Activated CD4-positive, alpha-beta T cell treated with anti-CD3 and anti-CD28 coated beads, Interleukin-2, amount 10 ng/mL, durations not matched to agents 7 days and 5 days (primary cell): ENCODE data around the gene PGGHG. TPM values are rescaled to one million over a fixed set of nuclear protein-coding genes. Genes with fewer than 3 reads are reported as not detected.
"Not testable (repeated sequence)": the region's sequence is repeated elsewhere in the genome, so short reads cannot be mapped to it uniquely, and the experiment has no call there.

ENCODE experiments used
- CTCF ChIA-PET: fragments of 350-600 bp; sonication (Branson Sonifier 250); formaldehyde crosslinking; loops from one replicate; lab custom pipeline; 2021; ENCODE audit warnings: antibody characterized with exemption; lab: Charles Lee
- POLR2A ChIA-PET: fragments of 350-600 bp; sonication (Branson Sonifier 250); formaldehyde crosslinking; loops from one replicate; lab custom pipeline; 2021; ENCODE audit warnings: antibody characterized with exemption; lab: Charles Lee
- DNase-seq: peaks from one replicate; pipeline ENCODE4 v3.0.0-alpha.2; 2020
- H3K27ac Mint-ChIP-seq: one replicate; pipeline ENCODE4 v1.8.0; 2021; ENCODE audit warnings: mild to moderate bottlenecking, moderate library complexity, mixed read lengths
- H3K27me3 Mint-ChIP-seq: one replicate; pipeline ENCODE4 v1.8.0; 2021; ENCODE audit warnings: mixed read lengths
- H3K36me3 Mint-ChIP-seq: one replicate; pipeline ENCODE4 v1.8.0; 2021; ENCODE audit warnings: low read depth, mixed read lengths
- H3K4me1 Mint-ChIP-seq: one replicate; pipeline ENCODE4 v1.8.0; 2021; ENCODE audit warnings: mixed read lengths
- H3K4me3 Mint-ChIP-seq: one replicate; pipeline ENCODE4 v1.8.0; 2021; ENCODE audit warnings: mild to moderate bottlenecking, moderate library complexity, mixed read lengths
- H3K9me3 Mint-ChIP-seq: one replicate; pipeline ENCODE4 v1.8.0; 2021; ENCODE audit warnings: mixed read lengths
- total RNA-seq, 2 experiments: library from RNA; stranded (reverse); gene quantifications; one replicate each; pipeline ENCODE4 v1.2.3, GENCODE V29; 2021

PGGHG gene
- total RNA-seq, 2 experiments from 2014 or later = 325 to 377 TPM

DNA sequence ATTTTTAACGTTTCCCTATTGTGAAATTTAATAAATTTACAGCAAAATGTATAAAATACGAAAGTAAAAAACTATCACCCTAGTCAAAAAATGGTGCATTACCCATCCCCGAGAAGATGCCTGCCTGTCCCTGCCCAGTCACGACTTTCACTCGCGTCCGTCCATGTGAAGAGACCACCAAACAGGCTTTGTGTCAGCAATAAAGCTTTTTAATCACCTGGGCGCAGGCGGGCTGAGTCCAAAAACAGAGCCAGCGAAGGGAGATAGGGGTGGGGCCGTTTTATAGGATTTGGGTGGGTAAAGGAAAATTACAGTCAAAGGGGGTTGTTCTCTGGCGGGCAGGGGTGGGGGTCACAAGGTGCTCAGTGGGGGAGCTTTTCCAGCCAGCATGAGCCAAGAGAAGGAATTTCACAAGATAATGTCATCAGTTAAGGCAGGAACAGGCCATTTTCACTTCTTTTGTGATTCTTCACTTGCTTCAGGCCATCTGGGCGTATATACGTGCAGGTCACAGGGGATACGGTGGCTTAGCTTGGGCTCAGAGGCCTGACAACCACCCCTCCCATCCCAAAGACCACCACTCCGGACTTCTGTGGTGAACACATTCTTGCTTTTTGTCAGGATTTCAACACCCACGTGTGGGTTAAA, 44.8 kb downstream of the PGGHG start:
- Mint-ChIP-seq H3K36me3 (peaks cover 15% of the 10 kb centered on the region), H3K4me1 (peaks cover 65% of the 10 kb centered on the region)
- H3K4me3 Mint-ChIP-seq, POLR2A ChIA-PET, H3K9me3 Mint-ChIP-seq, DNase-seq, H3K27me3 Mint-ChIP-seq, H3K27ac Mint-ChIP-seq: not testable (repeated sequence)
- CTCF ChIA-PET = interaction anchor here (0.9 to 1.0 kb wide), 2 partner anchors 15 to 185 kb away, joined by 3 to 4 read pairs; no protein-coding TSS in a partner anchor

DNA sequence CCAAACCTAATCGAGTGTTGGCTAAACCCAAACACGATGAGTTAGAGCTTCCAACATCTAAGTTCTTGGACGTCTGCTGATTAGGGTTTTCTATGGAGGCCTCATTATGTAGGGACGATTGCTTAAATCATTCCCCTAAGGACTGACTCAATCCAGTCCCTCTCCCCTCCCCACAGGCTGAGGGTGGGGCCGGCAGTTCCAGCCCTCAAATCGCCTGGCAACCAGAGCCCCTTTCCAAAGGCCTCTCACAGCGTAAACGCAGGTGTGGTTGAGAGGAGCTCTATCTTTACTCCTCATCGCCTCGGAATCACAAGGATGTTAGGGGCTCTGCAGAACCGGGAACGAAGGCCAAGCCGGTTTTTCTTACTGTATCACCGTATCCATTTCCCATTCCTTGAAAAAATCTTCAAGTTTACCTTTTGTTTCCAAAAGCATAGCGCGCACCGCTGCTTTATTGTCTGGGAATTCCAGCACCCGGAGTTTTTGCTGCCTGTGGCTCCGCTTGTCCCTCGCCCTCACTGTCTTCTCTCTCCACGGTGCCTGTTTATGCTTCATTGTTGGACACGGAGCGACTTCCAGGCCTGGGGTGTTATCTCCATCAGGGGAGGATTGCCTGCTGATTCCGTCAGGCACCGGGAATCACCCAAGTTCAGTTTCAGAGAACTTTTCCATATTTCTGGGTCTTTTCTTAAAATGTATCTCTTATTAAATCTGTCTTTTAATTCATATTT, 45.5 kb downstream of the PGGHG start:
- Mint-ChIP-seq H3K4me3 (no peak overlapping the region), H3K4me1 (peaks cover 59% of the 10 kb centered on the region)
- POLR2A ChIA-PET = no interaction called here

DNA sequence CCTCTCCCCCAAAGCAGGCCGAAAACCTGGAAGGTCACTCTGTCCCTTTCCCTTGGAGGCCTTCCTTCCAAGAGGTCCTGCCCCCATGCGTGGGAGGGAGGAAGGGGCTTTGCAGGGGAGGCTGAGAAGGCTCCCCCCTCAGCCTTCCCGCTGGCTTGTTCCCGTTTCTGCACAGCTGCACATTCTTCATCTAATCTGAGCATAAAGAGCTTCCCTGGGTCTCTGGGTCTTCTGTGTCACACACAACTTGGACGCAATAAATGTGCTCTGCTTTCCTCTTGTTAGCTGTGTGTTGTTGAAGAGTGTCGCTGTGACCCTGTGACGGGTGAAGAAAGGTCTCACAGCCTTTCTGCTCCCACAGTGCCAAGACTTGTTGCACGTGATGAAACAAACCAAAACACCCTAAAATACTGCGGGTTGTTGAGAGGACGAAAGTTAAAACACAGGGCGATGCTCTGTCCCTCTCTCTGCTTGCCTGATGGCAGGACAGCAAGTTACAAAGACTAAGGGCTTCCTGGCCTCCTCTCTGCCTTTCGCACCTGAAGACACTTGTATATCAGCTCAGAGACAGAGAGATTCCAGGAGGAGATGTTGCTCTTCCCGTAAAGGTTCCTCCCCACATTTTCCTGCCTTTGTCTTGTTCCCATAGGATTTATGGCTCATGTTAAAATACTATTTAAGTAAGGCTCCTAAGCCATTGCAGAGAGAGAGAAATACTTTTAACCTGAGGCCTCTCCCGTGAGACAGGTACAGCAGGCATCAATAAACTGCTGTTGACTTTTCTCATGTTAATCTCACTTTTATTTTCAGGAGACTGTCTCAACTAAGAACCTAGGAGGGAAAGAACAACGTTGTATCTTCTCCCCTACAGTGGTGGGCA, 47.1 kb downstream of the PGGHG start:
- Mint-ChIP-seq H3K27me3 (peaks cover 8% of the 10 kb centered on the region), H3K9me3 (peaks cover 4% of the 10 kb centered on the region), H3K27ac (peak overlapping the region; percentile 47), H3K4me1 (peaks cover 48% of the 10 kb centered on the region), H3K36me3 (peaks cover 15% of the 10 kb centered on the region), H3K4me3 (no peak overlapping the region)
- no peak for DNase-seq
- CTCF ChIA-PET = no interaction called here
- POLR2A ChIA-PET = no interaction called here

More for the DNA sequence above, 45.5 kb downstream of the PGGHG start:
- DNase-seq = no peak
- Mint-ChIP-seq H3K9me3 (peaks cover 4% of the 10 kb centered on the region), H3K36me3 (peaks cover 11% of the 10 kb centered on the region), H3K27me3 (no peaks in the 10 kb centered on the region), H3K27ac (no peak overlapping the region)
- CTCF ChIA-PET = interaction anchor here (0.9 to 1.0 kb wide), 2 partner anchors 15 to 185 kb away, joined by 3 to 4 read pairs; no protein-coding TSS in a partner anchor

DNA sequence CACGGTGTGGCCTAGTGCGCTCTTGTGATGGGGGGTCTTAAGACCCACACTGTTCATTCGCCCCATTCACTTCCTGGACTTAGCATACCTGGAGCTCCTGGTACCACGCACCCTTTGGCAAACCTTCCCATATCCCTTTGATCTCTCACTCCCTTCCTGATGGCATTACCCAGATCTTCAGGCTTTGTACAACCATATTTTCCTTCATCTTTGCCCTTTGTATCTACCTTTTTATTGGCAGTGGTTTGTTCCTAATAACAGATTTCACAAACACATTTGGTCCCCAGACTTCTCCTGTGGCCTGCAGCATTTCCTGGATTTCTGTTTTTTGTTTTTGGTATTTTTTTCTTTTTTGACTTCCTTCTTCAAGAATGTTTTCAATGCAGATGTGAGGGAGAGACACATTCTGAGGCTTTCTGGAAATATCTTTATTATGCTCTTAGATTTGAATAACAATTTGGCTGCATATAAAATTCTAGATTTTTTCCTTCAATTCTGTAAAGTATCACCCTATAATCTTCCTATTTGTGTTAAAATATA, 47.8 kb downstream of the PGGHG start:
- no peak for DNase-seq
- Mint-ChIP-seq H3K4me1 (peaks cover 48% of the 10 kb centered on the region), H3K27me3 (peaks cover 13% of the 10 kb centered on the region), H3K27ac (peak overlapping the region; percentile 47), H3K36me3 (peaks cover 12% of the 10 kb centered on the region), H3K4me3 (no peak overlapping the region), H3K9me3 (peaks cover 7% of the 10 kb centered on the region)
- CTCF ChIA-PET = interaction anchor here (0.7 to 1.3 kb wide), 2 partner anchors 18 to 22 kb away, joined by 3 read pairs; no protein-coding TSS in a partner anchor
- POLR2A ChIA-PET = no interaction called here

DNA sequence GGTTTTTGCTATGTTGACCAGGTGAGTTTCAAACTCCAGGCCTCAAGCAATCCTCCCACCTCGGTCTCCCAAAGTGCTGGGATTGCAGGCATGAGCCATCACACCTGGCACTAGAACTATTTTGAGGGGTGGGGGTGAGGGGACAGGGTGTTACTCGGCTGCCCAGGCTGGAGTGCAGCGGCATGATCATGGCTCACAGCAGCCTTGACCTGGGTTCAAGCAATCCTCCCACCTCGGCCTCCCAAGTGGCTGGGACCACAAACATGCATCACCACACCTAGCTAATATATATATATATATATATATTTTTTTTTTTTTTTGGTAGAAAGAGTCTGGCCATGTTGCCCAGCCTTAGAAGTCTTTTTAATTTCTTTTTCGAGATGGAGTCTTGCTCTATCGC, 48.8 kb downstream of the PGGHG start:
- DNase-seq = no peak
- Mint-ChIP-seq H3K4me1 (peaks cover 46% of the 10 kb centered on the region), H3K9me3 (peaks cover 7% of the 10 kb centered on the region), H3K27me3 (peaks cover 13% of the 10 kb centered on the region), H3K36me3 (peaks cover 10% of the 10 kb centered on the region), H3K4me3 (no peak overlapping the region), H3K27ac (no peak overlapping the region)
- CTCF ChIA-PET = interaction anchor here (1.3 to 1.6 kb wide), 2 partner anchors 8 to 17 kb away, joined by 3 to 7 read pairs; no protein-coding TSS in a partner anchor
- POLR2A ChIA-PET = no interaction called here

DNA sequence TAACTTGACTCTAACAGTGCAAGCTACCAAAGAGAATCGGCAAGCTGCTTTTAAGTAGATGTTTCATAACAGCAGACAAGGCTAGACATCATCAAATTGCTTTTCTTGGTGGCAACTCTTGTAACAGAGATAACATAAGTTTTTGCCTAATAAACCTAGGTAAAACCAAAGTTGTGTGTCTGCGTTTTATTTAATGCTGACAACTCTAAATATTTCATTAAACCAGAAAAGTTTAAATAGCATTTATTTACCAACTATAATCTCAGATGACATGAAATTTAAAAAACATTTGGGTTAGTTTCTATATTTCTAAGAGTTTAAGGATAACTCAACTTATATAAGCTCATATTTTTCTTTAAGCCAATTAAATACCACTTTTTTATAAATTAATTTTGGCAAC, 51.0 kb downstream of the PGGHG start:
- H3K4me1 Mint-ChIP-seq = peaks cover 35% of the 10 kb centered on the region
- peaks cover 2% of the 10 kb centered on the region for H3K9me3 Mint-ChIP-seq
- DNase-seq = no peak
- no peak overlapping the region for H3K27ac Mint-ChIP-seq
- ChIA-PET POLR2A (no interaction called here), CTCF (interaction anchor here (0.6 to 2.1 kb wide), 7 partner anchors 10 to 133 kb away, joined by 3 to 12 read pairs (median 6); partner anchors contain the start of gene IFITM5)
- H3K4me3 Mint-ChIP-seq = no peak overlapping the region
- H3K27me3 Mint-ChIP-seq = peaks cover 13% of the 10 kb centered on the region
- peaks cover 5% of the 10 kb centered on the region for H3K36me3 Mint-ChIP-seq

DNA sequence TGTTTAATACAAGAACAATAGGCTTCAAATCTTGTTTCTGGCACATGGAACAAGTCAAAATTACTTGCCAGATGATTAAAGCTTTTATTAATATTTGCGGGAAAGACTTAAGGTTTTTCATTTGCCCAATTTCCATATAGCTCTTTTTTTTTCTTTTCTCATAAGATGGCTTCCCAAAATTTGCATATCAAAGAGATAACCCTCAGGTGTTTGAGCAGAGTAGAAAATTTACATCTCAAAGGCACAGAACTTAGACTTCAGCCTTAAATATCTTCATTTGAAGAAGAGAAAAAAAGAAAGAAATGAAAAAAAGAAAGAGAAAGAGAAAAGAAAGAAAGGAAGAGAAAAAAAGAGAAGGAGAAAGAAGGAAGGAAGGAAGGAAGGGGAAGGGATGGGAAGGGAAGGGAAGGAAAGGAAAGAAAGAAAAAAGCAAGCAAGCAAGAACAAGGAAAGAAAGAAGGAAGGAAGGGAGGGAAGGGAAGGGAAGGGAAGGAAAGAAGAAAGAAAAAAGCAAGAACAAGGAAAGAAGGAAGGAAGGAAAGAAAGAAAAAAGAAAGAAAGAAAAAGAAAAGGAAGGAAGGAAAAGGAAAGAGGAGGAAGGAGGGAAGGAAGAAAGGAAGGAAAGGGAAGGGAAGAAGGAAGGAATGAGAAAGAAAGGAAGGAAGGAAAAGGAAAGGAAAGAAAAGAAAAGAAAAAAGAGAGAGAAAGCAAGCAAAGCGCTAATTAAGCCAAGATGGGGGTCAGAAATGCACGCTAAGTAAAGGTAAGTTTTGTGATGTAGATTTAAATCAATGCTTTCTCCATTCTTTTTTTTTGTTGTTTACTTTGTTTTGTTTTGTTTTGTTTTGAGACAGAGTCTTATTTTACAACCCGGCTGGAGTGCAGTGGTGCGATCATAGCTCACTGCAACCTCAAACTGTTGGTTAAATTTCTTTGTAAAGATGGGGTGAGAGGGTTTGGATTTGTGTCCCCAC, 51.9 kb downstream of the PGGHG start:
- CTCF ChIA-PET = interaction anchor here (1.1 to 2.1 kb wide), 5 partner anchors 11 to 42 kb away, joined by 3 to 12 read pairs (median 6); partner anchors contain the start of gene IFITM5
- POLR2A ChIA-PET = no interaction called here
- no peak overlapping the region for H3K27ac Mint-ChIP-seq

DNA sequence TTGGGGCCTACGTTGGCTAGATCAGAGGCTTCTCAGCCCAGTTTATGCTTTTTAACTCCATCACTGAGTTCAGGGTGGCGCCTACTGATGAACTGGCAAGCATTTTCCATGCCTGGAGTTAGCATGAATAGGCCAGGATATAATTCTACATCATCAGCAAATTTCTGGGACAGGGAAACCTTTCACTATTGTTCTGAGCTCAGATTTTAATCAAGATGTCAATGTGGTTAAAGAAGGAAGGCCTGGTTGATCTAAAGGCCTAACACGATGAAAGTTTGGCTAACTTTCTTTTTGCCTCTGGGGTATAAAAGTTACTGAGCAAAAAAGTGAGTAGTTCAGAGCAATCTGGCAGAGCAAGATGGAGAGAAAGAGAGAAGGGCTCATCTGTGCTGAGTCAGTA, 53.4 kb downstream of the PGGHG start:
- Mint-ChIP-seq H3K9me3 (peaks cover 2% of the 10 kb centered on the region), H3K36me3 (peaks cover 5% of the 10 kb centered on the region), H3K4me3 (no peak overlapping the region), H3K27ac (no peak overlapping the region), H3K4me1 (peaks cover 19% of the 10 kb centered on the region), H3K27me3 (peaks cover 19% of the 10 kb centered on the region)
- ChIA-PET CTCF (interaction anchor here (1.3 kb wide), 1 partner anchor 13 kb away, joined by 5 read pairs; no protein-coding TSS in a partner anchor), POLR2A (no interaction called here)
- DNase-seq = no peak

More for the DNA sequence above, 51.9 kb downstream of the PGGHG start:
- Mint-ChIP-seq H3K9me3 (peaks cover 2% of the 10 kb centered on the region), H3K4me3 (no peak overlapping the region), H3K4me1 (peaks cover 30% of the 10 kb centered on the region), H3K36me3 (peaks cover 5% of the 10 kb centered on the region), H3K27me3 (peaks cover 16% of the 10 kb centered on the region)
- DNase-seq = no peak

DNA sequence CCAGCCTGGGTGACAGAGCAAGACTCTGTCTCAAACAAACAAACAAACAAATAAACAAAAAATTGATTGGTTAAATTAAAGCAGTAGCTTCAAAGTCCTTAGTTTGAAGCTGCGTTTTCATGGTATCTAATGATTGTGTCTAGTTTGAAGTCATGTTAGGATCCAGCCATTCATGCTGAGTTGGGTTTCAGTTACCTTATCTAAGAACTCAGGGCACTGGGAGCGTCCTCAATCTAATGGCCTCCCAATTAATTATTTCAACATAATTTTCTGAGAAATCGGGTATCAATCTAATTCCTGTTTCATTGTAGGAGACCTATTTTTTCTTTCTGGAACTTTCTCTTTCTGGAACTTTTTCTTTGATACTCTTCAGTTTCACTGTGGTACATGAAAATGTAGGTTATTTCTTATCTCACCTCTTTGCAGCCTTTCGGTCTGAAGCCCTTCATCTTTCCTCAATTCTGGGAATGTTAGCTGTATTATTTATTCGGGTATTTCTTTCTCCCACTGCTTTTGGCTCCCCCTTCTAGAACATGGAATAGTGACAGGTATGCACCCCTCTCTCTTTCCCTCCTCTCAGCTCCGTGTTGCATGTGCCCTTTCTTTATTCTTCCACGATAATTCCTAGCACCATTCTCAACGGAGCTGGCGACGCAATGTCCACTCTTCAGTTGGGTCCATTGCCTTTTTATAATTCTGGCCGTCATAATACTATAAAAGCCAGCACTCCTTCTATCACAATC, 56.1 kb downstream of the PGGHG start:
- no peak overlapping the region for H3K4me3 Mint-ChIP-seq
- ChIA-PET CTCF (interaction anchor here (0.6 to 1.6 kb wide), 6 partner anchors 8 to 174 kb away, joined by 3 to 5 read pairs (median 3); partner anchors contain the start of gene NLRP6), POLR2A (no interaction called here)
- peaks cover 5% of the 10 kb centered on the region for H3K36me3 Mint-ChIP-seq
- DNase-seq = no peak
- no peak overlapping the region for H3K27ac Mint-ChIP-seq
- H3K4me1 Mint-ChIP-seq = peaks cover 19% of the 10 kb centered on the region
- peaks cover 2% of the 10 kb centered on the region for H3K9me3 Mint-ChIP-seq
- peaks cover 19% of the 10 kb centered on the region for H3K27me3 Mint-ChIP-seq
